GM21619 (cell line): ENCODE measurements around the gene F10.

Experiments used
- ATAC-seq: cut with Tn5 transposase; IDR thresholded peaks from one replicate; pipeline ENCODE4 v1.9.1; 2021; ENCODE audit not compliant: unreplicated experiment

The F10 gene

DNA sequence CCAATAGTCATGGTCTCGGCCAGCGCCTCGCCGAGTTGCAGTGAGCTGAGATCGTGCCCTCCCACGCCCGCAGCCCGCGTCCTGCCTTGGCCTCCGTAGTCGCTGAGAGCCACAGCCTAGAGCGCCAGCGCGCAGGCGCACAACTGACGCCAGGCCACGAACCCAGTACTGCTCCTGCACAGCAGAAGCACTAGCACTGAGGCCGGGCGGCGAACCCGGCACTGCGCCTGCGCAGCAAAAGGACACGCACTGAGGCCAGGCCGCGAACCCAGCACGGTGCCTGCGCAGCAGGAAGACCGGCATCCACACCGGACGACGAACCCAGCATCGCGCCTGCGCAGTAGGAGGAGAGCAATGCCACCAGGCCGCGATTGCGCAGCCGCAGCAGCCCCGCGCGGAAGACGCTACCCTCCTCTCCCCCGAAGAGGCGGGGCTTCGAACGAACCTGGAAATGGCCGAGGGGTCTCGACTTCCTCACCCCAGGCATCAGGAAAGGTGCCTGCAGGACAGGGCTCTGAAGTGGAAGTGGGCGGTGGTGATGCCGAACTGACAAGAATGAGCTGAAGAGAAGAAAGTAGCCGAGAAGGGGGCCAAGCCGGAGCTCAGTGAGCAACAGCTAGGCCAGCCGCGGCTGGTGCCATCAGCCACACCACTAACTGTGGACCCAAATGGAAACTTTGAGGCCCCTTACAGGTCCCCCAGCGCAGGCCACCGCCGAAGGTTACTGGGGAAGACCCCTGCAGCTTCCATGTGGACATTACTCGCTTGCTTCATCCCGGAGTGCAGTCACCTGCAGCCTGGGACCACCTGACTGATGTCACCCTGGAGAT, 7.5 kb downstream of the F10 start:
- no peak for ATAC-seq

DNA sequence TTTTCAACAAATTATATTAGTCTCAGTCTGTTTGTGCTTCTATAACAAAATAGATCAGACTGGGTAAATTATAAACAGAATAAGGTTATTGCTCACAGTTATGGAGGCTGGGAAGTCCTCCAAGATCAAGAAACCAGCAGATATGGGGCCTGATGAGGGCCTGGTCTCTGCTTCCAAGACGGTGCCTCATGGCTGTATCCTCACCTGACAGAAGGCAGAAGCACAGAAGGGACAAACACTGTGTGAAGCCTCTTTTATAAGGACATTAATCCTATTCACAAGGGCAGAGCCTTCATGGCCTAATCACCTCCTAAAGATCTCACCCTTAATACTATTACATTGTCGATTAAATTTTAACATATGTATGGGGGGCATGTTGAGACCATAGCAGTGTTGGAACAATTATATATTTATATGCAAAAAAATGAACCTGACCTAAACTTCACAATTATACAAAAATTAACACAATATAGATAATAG, 12.7 kb downstream of the F10 start:
- no peak for ATAC-seq

DNA sequence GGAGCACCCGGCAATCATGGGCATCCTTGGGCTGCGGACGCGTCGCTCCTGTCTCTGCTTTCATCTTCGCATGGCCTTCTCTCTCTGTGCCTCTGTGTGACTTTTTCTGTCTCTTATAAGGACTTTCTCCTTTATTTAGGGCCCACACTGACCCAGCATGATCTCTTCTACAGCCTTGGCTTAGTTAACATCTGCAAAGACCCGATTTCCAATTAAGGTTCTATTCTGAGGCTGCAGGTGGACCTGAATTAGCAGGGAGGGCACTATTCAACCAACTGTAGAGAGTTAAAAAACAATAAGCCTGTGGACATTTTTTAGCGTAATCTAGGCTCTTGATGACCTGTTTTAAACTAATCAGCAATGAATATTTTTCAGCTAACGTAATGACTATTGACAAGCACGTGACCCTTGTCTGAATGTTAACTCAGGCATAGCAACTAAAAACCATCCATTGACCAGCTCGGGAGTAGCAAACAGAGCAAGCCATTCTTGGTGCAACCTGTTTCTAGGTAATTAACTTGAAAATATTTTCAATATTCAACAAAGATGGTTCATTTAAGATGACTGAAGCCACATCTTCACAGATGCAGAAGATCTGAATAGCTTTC, 15.2 kb downstream of the F10 start:
- ATAC-seq = no peak

DNA sequence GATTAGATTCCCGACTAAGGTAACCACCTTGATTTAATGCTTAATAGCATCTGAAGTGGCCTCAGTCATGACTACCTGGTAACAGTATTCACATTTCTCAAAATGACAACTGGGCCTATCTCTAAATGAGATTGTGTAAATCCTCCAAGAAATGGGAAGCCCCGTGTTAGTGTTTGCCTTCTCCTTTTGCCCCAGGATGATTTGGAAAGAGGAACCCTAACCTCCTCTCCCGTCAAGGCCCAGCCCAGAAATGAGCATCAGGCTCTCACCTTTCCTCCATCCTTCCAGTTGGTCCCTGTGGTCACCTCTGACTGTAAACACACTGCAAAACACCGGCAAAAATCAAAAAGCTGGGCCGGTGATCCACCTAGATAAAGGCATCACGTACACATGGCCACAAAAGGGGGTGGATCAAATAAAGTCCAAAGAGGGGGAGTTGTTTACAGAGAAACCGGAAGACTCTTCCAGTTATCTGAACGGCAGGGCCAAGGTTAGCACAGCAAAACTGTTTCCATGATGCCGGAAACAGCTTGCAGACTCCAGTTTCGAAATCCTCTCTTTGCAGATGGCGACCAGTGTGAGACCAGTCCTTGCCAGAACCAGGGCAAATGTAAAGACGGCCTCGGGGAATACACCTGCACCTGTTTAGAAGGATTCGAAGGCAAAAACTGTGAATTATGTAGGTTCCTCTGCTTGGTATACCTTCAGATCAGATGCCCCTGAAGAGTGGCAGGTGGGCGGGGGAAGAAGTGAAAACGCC, 16.4 kb downstream of the F10 start:
- no peak for ATAC-seq

DNA sequence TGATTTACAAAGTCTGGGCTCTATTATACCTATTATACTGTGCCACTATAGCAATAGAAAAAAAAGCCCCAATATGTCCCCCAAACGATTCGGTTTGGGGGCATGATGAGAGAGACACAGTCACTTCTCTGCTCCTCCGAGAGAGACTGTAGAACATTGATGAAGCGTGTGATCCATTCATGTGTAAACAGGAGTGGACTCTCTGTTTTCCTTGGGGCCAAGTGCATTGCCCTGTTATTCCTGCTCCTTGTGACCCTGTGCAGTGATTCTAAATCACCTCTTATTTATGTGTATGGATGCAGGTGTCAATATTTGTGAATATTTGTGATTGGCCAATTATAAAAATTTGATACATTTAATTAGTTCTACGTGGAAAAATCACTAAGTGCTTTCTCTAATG, 17.0 kb downstream of the F10 start:
- no peak for ATAC-seq

DNA sequence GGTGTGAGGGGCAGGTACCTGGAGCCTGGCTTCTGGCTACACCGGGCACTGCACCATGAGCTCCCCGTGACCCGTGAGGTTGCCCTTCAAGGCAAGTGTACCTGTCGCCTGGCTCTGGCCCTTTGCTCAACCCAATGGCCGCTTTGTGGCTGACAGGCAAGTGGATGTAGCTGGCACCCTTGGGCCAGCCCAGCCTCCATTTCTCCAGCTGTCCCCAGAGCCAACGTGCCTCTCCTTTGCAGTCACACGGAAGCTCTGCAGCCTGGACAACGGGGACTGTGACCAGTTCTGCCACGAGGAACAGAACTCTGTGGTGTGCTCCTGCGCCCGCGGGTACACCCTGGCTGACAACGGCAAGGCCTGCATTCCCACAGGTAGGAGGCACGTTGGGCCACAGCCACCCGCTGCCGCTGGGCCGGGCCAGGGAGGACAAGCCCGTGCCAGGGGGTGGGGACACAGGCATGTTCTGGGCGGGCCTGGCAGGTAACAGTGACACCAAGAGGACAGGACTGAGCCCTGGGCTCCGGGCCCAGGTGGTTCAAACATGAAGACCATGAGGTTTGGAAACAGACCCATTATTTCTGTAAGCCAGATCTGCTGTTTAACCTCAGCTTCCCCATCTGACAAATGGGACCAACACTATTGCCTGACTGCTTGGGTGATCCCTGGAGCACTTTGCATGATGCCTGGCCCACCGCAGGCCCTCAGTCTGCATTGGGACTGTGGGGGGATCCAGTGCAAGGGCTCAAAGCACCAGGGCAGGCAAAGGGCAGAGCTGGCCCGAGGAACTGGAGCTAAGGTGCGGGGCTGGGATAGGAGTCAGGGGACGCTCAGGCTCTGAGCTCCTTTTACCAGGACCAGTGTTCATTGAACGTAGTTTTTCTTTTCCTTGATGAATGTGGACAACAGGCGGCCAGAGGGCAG, 18.3 kb downstream of the F10 start:
- ATAC-seq = no peak

DNA sequence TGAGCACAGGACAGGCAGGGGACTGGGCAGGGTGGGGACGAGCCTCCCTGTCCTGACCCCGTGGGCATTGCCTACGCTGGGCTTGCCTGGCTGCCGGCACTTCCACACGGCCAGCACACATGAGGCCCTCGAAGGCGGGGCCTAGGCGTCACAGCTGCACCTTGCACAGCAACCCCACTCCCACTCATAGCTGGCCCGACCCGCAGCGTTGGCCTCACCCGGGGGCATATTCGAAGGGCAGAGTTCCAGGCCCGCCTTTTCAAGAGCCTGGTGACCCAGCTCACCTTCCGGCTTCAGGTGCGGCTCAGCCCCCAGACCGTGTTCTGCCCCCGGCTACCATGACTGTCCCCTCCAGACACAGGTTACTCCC, 19.0 kb downstream of the F10 start:
- ATAC-seq = no peak

DNA sequence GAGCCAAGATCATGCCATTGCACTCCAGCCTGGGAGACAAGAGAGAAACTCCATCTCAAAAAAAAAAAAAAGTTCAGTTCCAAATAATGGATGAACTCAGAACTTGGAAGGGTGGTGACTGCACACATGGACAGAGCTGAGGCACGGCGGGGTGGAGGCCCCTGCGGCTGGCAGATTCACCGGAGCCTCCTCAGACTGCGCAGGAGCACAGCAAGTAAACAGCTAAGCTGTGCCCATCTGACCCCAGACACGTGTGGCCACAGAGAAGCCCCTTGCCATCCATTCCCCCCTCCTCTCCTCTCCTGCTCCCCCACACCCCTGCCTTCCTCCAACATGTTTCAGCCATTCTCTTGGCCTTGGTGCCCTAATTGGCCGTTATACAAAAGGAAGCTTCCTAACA, 20.3 kb downstream of the F10 start:
- ATAC-seq = no peak

DNA sequence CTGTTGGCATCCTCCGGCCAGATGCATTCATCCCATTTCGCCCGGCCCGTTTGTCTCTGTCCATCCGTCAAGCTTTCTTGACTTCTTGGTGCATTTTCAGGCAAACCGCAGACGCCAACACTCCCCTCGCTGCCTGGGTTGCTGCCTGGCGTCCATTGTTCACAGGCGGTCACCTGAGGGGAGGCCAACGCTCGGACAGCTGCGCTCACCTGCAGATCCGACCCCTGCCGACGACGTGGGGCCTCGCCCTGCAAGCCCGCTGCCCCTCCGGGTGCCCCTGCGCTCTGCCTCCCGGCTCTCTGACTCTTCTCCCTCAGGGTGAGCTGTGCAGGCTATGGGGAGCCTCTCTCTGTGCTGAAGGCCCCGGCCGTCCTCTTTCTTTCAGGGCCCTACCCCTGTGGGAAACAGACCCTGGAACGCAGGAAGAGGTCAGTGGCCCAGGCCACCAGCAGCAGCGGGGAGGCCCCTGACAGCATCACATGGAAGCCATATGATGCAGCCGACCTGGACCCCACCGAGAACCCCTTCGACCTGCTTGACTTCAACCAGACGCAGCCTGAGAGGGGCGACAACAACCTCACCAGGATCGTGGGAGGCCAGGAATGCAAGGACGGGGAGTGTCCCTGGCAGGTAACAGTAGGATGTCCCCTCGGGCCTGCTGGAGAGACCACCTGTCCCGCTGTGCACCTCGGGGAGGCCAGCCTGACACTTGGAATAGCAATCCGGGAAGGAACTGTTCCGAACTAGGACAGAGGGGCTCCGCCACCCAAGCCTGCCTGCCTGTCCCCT, 21.1 kb downstream of the F10 start:
- no peak for ATAC-seq

DNA sequence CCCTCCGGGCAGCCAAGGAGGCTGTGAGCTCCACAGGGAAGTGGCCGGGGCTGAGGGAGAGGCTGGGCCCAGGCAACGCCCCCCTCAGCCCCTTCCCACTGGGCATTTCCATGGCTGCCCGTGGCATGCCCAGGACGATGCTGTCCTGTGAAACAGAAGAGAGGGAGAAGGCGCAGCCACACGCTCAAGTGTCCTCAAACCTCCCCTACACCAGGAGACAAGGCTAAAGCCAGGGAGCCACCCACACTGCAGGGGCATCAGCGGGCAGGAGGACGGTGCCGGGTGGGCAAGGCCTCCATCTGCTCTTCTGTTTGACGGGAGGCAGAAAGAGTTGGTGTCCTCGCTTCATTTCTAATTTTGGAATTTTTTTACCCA, 21.6 kb downstream of the F10 start:
- ATAC-seq = no peak

DNA sequence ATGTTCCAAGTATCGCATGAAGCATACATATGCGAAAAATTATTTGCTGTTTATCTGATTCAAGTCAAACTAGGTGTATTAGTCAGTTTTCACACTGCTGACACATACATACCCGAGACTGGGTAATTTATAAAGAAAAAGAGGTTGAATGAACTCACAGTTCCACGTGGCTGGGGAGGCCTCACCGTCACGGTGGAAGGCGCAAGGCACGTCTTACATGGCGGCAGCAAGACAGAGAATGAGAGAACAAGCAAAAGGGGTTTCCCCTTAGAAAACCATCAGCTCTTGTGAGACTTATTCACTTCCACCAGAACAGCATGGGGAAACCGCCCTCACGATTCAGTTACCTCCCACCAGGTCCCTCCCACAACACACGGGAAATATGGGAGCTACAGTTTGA, 22.9 kb downstream of the F10 start:
- no peak for ATAC-seq

DNA sequence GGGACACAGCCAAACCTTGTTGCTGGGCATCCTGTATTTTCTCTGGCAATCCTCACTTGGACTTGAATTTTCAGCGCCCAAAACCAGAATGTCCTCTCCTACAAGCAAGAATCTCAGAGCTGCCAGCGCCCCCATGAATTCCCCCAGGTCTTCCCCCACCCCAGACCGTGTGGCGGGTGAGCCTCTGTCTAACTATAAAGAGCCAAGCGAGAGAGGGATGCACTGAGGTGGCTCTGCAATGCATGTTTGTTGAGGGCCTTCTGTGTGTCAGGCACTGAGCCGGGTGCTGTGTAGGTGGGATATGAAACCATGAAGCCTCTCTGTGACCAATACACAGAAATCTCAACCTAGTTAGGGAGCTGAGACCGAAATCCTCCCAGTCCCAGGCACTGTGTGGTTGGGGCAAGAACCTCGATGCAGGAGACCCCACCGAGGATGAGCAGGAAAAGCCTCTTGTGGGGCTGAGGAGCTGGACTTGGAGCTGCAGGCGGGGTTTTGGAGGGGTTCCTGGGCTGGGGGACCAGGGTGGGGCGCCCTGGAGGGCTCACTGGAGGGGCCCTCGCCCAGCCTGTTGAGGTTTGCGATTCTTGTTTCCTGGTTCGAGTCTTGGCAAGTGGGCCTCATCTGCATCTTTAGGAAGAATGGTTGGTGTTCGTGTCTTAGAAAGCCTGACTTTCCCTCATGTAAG, 23.5 kb downstream of the F10 start:
- ATAC-seq = no peak

DNA sequence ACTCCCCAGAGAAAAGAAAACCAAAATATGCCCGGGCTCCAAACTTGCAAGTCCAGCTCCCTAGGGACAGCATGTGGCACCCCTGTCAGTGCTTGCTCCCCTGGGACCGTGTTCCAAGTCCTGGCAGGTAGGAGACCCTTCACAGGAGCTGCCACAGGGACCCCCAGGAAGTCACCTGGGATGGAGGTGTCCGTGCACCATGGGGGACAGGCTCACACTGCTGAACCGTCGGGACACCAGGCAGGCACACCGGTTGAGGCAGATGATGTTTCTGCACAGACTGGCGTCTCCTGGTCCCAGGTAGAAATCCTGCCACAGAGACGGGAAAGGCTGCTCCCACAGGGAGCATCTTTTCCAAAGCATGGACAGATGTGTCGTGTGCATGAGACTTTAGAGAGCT, 24.2 kb downstream of the F10 start:
- no peak for ATAC-seq

DNA sequence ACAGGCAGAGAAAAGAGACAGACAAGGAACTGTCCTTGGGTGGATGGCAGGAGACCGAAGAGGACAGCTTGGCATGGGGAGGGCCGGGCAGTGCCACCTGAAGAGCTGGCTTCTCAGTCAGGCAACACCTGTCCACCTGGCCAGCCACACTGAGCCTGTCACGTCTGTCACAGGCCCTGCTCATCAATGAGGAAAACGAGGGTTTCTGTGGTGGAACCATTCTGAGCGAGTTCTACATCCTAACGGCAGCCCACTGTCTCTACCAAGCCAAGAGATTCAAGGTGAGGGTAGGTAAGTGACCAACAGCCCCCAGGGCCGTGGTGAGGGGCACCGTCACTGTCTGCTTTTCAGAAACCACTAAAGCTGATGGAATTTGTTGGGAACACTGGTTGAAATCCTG, 24.6 kb downstream of the F10 start:
- ATAC-seq = no peak

DNA sequence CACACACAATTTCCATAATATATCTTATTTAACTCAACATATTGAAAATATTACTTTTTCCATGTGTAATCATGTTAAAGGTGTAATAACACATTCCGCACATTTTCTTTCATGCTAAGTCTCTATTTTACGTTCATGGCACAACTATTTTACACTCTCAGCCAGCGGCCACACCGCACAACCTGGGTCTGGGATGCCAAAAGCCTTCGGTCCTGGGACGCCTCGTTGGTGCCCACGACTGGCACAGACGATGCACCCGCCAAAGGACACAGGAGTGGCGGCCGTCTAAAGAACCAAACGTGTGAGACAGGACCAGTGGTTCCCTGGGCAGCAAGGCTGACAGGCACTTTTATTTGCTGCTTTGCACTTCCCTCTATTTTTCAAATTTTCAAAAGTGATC, 25.8 kb downstream of the F10 start:
- no peak for ATAC-seq

DNA sequence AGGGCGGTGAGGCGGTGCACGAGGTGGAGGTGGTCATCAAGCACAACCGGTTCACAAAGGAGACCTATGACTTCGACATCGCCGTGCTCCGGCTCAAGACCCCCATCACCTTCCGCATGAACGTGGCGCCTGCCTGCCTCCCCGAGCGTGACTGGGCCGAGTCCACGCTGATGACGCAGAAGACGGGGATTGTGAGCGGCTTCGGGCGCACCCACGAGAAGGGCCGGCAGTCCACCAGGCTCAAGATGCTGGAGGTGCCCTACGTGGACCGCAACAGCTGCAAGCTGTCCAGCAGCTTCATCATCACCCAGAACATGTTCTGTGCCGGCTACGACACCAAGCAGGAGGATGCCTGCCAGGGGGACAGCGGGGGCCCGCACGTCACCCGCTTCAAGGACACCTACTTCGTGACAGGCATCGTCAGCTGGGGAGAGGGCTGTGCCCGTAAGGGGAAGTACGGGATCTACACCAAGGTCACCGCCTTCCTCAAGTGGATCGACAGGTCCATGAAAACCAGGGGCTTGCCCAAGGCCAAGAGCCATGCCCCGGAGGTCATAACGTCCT, 26.4 kb downstream of the F10 start:
- ATAC-seq = no peak

DNA sequence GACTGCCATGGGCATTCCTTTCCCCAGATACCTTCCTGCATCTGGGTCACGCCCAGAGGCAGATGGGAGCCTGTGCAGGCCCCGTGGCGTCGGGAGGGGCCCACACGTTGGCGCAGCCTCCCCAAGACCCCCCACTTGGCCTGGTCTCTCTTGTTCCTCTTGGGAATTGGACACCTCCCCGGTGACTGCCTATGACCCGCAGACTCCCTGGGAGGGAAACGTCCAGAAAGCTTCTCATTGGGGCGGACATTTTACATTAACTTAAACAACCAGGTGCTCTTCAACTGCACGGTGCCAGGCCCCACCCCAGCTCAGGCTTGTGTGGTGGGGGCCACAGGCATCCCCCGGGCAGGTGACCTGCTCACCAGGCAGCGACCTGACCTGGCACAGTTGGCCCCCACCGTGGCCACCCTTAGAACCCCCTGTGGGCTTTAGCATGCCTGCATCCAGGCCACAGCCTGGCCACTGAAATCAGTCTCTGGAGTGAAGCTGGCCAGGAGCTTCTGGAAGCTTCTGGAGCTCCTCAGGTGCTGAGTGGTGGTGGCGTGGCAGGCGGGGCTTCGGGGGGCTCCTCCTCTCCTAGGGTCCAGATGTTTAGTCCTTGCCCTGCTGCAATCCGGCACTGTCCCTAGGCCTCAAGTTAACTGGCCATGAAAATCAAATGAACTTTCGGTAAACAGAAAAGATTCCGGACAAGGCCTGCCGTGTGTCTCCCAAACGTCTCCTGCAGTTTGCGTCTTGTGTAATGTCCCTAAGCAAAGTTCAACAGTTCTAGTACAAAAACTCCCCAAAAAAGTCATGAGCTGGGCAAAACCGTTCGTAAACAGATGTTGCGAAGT, 27.3 kb downstream of the F10 start:
- ATAC-seq = no peak

DNA sequence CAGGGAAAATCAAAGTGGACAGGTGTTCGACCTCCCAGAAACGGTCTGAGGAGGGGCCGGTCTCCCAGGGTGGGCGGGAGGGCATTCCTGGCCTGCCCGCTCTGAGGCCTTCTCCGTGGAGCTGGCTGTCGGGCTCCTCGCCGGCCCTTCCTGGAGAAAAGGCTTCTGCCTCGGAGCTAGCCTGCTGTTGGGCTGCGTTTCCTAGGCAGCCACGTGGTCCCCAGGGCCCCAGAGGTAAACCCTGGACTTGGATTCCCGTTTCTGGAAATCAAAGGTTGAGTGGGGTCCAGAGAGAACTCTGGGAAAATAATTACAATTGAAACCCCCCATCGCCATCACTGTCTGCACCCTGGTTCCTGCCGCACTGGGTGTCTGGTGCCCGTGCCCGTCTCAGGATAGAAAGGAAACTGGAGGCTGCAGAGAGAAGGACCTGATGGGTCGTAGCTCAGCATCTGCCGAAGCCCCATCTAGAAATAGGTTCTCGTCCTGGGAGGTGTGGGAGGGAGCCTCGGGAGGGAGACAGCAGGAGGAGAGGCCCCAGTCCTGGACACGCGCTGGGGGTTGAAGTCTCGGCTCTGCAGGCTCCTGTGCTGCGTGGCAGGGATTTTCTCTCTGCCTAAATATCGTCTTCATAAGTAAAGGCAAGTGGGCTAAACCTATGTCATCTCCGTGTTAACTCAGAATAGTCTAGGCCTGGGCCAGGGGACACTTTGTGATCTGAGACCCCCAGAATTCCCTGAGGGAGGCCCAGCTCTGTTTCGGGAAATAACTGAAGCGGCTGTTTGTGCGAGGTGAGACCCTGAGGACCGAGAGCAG, 28.2 kb downstream of the F10 start:
- ATAC-seq = no peak
